ENCODE measurements around the gene HBG1.
"Not testable (repeated sequence)": the region's sequence is repeated elsewhere in the genome, so short reads cannot be mapped to it uniquely, and the experiment has no call there.

HBG1 gene

GRCh38 chr11:5277807-5278382 is 28.2 kb upstream of the HBG1 start:
- no peak overlapping the region for H3K4me3 ChIP-seq (ENCODE audit: low read depth, low read length)

GRCh38 chr11:5276697-5277096 is 27.0 kb upstream of the HBG1 start:
- H3K4me3 ChIP-seq (ENCODE audit: low read depth, low read length) = no peak overlapping the region

GRCh38 chr11:5275369-5276110 is 25.9 kb upstream of the HBG1 start:
- no peak overlapping the region for H3K4me3 ChIP-seq (ENCODE audit: low read depth, low read length)

- no peak overlapping the region for H3K4me3 ChIP-seq (ENCODE audit: low read depth, low read length)
Measured at GRCh38 chr11:5274395-5274794, 24.7 kb upstream of the HBG1 start.

GRCh38 chr11:5272395-5273017 is 22.8 kb upstream of the HBG1 start:
- H3K4me3 ChIP-seq (ENCODE audit: low read depth, low read length) = no peak overlapping the region

- H3K4me3 ChIP-seq (ENCODE audit: low read depth, low read length) = no peak within 1 kb of the TSS
Measured at GRCh38 chr11:5269715-5270147, 20.1 kb upstream of the HBG1 start, which contains the start of gene HBE1. TSS of gene HBE1 (minus strand) at chr11:5269945. CDS start at chr11:5269890, 55 bp downstream.

- no peak overlapping the region for H3K4me3 ChIP-seq (ENCODE audit: low read depth, low read length)
Measured at GRCh38 chr11:5267033-5267563, 17.4 kb upstream of the HBG1 start.

- no peak overlapping the region for H3K4me3 ChIP-seq (ENCODE audit: low read depth, low read length)
Measured at GRCh38 chr11:5266609-5267008, 17.0 kb upstream of the HBG1 start.

GRCh38 chr11:5265832-5266231 is 16.2 kb upstream of the HBG1 start:
- H3K4me3 ChIP-seq (ENCODE audit: low read depth, low read length) = no peak overlapping the region

GRCh38 chr11:5258543-5259262 is 9.0 kb upstream of the HBG1 start:
- no peak overlapping the region for H3K4me3 ChIP-seq (ENCODE audit: low read depth, low read length)

- no peak overlapping the region for H3K4me3 ChIP-seq (ENCODE audit: low read depth, low read length)
Measured at GRCh38 chr11:5257296-5257695, 7.6 kb upstream of the HBG1 start.

GRCh38 chr11:5254646-5255413 is 5.2 kb upstream of the HBG1 start, which contains the start of gene HBG2:
TSS of gene HBG2 (minus strand) at chr11:5254781. CDS start at chr11:5254728, 53 bp downstream.
- H3K4me3 ChIP-seq (ENCODE audit: low read depth, low read length) = not testable (repeated sequence)

GRCh38 chr11:5254023-5254422 is 4.4 kb upstream of the HBG1 start:
- not testable (repeated sequence) for H3K4me3 ChIP-seq (ENCODE audit: low read depth, low read length)

- not testable (repeated sequence) for H3K4me3 ChIP-seq (ENCODE audit: low read depth, low read length)
Measured at GRCh38 chr11:5253440-5253839, 3.8 kb upstream of the HBG1 start.

- H3K4me3 ChIP-seq (ENCODE audit: low read depth, low read length) = no peak overlapping the region
Measured at GRCh38 chr11:5252919-5253265, 3.2 kb upstream of the HBG1 start.

- no peak overlapping the region for H3K4me3 ChIP-seq (ENCODE audit: low read depth, low read length)
Measured at GRCh38 chr11:5252192-5252918, 2.7 kb upstream of the HBG1 start.

- H3K4me3 ChIP-seq (ENCODE audit: low read depth, low read length) = no peak overlapping the region
Measured at GRCh38 chr11:5251746-5252145, 2.1 kb upstream of the HBG1 start.

- H3K4me3 ChIP-seq (ENCODE audit: low read depth, low read length) = no peak overlapping the region
Measured at GRCh38 chr11:5250543-5251204, 1.0 kb upstream of the HBG1 start.

- not testable (repeated sequence) for H3K4me3 ChIP-seq (ENCODE audit: low read depth, low read length)
Measured at GRCh38 chr11:5248498-5248897, 1.2 kb downstream of the HBG1 start.

All from iPS-11a (cell line).